ENCODE results near the gene SYT7.

The SYT7 gene

DNA sequence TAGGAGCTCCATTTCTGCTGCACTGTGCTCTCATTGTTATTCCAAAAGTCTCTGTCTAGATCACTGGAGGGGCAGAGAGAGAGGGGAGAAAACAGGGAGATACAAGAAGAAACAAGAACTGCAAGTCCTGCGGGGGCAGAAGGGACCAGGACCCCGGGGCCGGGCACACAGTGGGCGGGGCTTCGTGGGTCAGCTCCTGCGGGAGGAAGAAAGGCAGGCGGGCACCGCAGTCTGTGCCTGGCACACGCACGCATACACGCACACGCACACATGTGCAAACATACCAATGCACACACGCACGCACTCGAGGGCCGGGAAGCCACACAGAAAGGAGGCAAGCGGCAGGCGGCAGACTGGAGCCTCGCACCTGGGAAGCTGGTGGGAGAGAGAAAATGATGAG lies 33.6 kb downstream of the SYT7 start:
- H2AFZ ChIP-seq (ENCODE audit: low read depth, low read length) = no peak overlapping the region
- DNase-seq = no peak
- H3K27ac ChIP-seq (ENCODE audit: low read length) = no peak overlapping the region
- no peaks in the 10 kb centered on the region for H3K9me3 ChIP-seq (ENCODE audit: insufficient read depth, low read length, severe bottlenecking)
- TF ChIP-seq EZH2 (IDR thresholded peaks at IDR 0.05; ENCODE audit: borderline replicate concordance, low read depth, low read length, severe bottlenecking) = no peak
- TF ChIP-seq, protein P1, sequence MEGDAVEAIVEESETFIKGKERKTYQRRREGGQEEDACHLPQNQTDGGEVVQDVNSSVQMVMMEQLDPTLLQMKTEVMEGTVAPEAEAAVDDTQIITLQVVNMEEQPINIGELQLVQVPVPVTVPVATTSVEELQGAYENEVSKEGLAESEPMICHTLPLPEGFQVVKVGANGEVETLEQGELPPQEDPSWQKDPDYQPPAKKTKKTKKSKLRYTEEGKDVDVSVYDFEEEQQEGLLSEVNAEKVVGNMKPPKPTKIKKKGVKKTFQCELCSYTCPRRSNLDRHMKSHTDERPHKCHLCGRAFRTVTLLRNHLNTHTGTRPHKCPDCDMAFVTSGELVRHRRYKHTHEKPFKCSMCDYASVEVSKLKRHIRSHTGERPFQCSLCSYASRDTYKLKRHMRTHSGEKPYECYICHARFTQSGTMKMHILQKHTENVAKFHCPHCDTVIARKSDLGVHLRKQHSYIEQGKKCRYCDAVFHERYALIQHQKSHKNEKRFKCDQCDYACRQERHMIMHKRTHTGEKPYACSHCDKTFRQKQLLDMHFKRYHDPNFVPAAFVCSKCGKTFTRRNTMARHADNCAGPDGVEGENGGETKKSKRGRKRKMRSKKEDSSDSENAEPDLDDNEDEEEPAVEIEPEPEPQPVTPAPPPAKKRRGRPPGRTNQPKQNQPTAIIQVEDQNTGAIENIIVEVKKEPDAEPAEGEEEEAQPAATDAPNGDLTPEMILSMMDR (IDR thresholded peaks at IDR 0.05; ENCODE audit: borderline replicate concordance, extremely low read depth, low read length, poor library complexity, severe bottlenecking) = no peak
- peaks cover 21% of the 10 kb centered on the region for H4K20me1 ChIP-seq (ENCODE audit: insufficient read depth, low read length)
- H3K4me3 ChIP-seq (ENCODE audit: low read depth in 1 of 2, low read length in 2 of 2) = no peak overlapping the region
- H3K79me2 ChIP-seq (ENCODE audit: insufficient read depth, low read length) = no peaks in the 10 kb centered on the region
- H3K27me3 ChIP-seq (ENCODE audit: insufficient read depth, low read length, poor library complexity) = peaks cover 3% of the 10 kb centered on the region
- H3K36me3 ChIP-seq (ENCODE audit: insufficient read depth, low read length) = no peaks in the 10 kb centered on the region
- no peak overlapping the region for H3K4me2 ChIP-seq (ENCODE audit: insufficient read depth, low read length)
- no peak for ATAC-seq (ENCODE audit: insufficient read depth, low read depth)
- no peaks in the 10 kb centered on the region for H3K4me1 ChIP-seq (ENCODE audit: insufficient read depth, low read length)
- no peak overlapping the region for H3K9ac ChIP-seq (ENCODE audit: low read depth, low read length)

DNA sequence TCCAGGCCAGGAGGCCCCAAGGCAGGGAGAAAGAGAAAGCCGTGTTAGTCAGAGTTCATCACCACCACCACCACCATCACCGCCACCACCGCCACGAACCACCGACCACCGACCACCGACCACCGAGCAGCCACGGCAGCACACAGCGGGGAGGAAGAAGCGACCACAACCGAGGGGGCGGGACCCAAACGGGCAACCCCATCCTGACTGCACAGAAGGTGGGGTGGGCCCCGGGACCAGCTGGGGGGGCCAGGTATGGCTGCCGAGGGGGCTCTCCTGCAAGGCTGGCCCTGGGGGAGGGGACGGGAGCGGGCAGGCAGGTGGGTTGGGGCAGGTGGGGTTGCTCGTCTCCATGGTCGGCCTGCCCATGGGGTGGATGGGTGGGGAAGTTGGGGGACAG lies 34.2 kb downstream of the SYT7 start:
- Histone ChIP-seq H2AFZ (ENCODE audit: low read depth, low read length) (no peak overlapping the region), H3K27ac (ENCODE audit: low read length) (no peak overlapping the region), H3K4me2 (ENCODE audit: insufficient read depth, low read length) (no peak overlapping the region), H3K4me3 (ENCODE audit: low read depth in 1 of 2, low read length in 2 of 2) (no peak overlapping the region), H3K9ac (ENCODE audit: low read depth, low read length) (no peak overlapping the region), H3K27me3 (ENCODE audit: insufficient read depth, low read length, poor library complexity) (peaks cover 3% of the 10 kb centered on the region), H3K79me2 (ENCODE audit: insufficient read depth, low read length) (no peaks in the 10 kb centered on the region), H3K9me3 (ENCODE audit: insufficient read depth, low read length, severe bottlenecking) (no peaks in the 10 kb centered on the region), H4K20me1 (ENCODE audit: insufficient read depth, low read length) (peaks cover 15% of the 10 kb centered on the region), H3K4me1 (ENCODE audit: insufficient read depth, low read length) (no peaks in the 10 kb centered on the region), H3K36me3 (ENCODE audit: insufficient read depth, low read length) (no peaks in the 10 kb centered on the region)
- no peak for ATAC-seq (ENCODE audit: insufficient read depth, low read depth)
- TF ChIP-seq, protein P1 (IDR thresholded peaks at IDR 0.05; ENCODE audit: borderline replicate concordance, extremely low read depth, low read length, poor library complexity, severe bottlenecking) = no peak
- no peak for TF ChIP-seq EZH2 (IDR thresholded peaks at IDR 0.05; ENCODE audit: borderline replicate concordance, low read depth, low read length, severe bottlenecking)
- peak; percentile 37 for DNase-seq

DNA sequence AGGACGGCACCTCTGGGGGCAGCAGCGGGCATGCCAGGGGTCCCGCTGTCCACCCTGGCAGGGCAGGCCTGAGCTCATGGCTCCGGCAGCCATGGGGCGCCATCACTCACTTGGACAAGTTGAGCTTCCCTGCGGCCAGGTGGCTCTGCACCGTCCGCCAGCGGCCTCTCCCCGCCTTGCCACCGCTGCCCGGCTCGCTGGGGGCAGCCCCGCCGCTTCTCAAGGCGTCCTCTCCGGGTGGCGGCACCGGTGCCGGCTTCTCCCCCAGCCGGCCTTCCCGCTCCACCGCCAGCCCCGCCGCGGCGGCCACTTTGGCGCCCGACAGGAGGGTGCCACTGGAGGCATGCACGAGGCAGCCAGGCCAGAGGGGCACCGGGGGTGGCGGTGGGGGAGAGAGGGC lies 35.0 kb downstream of the SYT7 start:
- ATAC-seq (ENCODE audit: insufficient read depth, low read depth) = no peak
- H4K20me1 ChIP-seq (ENCODE audit: insufficient read depth, low read length) = peaks cover 13% of the 10 kb centered on the region
- no peak overlapping the region for H3K4me3 ChIP-seq (ENCODE audit: low read depth in 1 of 2, low read length in 2 of 2)
- peaks cover 3% of the 10 kb centered on the region for H3K27me3 ChIP-seq (ENCODE audit: insufficient read depth, low read length, poor library complexity)
- H3K9me3 ChIP-seq (ENCODE audit: insufficient read depth, low read length, severe bottlenecking) = no peaks in the 10 kb centered on the region
- no peak overlapping the region for H3K9ac ChIP-seq (ENCODE audit: low read depth, low read length)
- H3K4me1 ChIP-seq (ENCODE audit: insufficient read depth, low read length) = no peaks in the 10 kb centered on the region
- H3K79me2 ChIP-seq (ENCODE audit: insufficient read depth, low read length) = no peaks in the 10 kb centered on the region
- no peak overlapping the region for H3K4me2 ChIP-seq (ENCODE audit: insufficient read depth, low read length)
- no peak overlapping the region for H2AFZ ChIP-seq (ENCODE audit: low read depth, low read length)
- TF ChIP-seq, protein P1 (IDR thresholded peaks at IDR 0.05; ENCODE audit: borderline replicate concordance, extremely low read depth, low read length, poor library complexity, severe bottlenecking) = no peak
- TF ChIP-seq EZH2 (IDR thresholded peaks at IDR 0.05; ENCODE audit: borderline replicate concordance, low read depth, low read length, severe bottlenecking) = no peak
- H3K36me3 ChIP-seq (ENCODE audit: insufficient read depth, low read length) = no peaks in the 10 kb centered on the region
- H3K27ac ChIP-seq (ENCODE audit: low read length) = no peak overlapping the region
- DNase-seq = no peak

DNA sequence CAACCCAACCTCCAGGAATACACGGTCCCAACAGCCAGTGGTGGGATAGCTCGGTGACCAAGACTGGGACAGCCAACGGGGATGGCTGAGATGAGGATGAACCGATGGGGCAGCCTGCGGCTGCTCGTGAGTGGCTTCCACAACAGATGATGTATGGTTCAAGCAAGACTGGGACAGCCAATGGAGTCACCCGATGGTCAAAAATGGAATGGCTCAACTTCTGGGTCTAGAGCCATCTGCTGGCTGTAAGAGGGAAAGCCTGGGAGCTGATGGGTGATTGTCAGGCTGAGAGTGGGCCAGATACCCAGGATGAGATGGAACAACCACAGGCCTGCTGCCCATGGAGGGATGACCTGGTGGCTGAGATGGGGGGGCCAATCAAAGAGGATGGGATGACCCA lies 35.5 kb downstream of the SYT7 start:
- ATAC-seq (ENCODE audit: insufficient read depth, low read depth) (no peak), DNase-seq (no peak)

More for the DNA sequence above, 35.5 kb downstream of the SYT7 start:
- H3K4me2 ChIP-seq (ENCODE audit: insufficient read depth, low read length) = no peak overlapping the region
- no peaks in the 10 kb centered on the region for H3K36me3 ChIP-seq (ENCODE audit: insufficient read depth, low read length)
- peaks cover 3% of the 10 kb centered on the region for H3K27me3 ChIP-seq (ENCODE audit: insufficient read depth, low read length, poor library complexity)
- no peaks in the 10 kb centered on the region for H3K9me3 ChIP-seq (ENCODE audit: insufficient read depth, low read length, severe bottlenecking)
- no peak overlapping the region for H3K4me3 ChIP-seq (ENCODE audit: low read depth in 1 of 2, low read length in 2 of 2)
- no peak for TF ChIP-seq EZH2 (IDR thresholded peaks at IDR 0.05; ENCODE audit: borderline replicate concordance, low read depth, low read length, severe bottlenecking)
- TF ChIP-seq, protein P1 (IDR thresholded peaks at IDR 0.05; ENCODE audit: borderline replicate concordance, extremely low read depth, low read length, poor library complexity, severe bottlenecking) = peak; percentile 50
- peaks cover 13% of the 10 kb centered on the region for H4K20me1 ChIP-seq (ENCODE audit: insufficient read depth, low read length)
- no peak overlapping the region for H2AFZ ChIP-seq (ENCODE audit: low read depth, low read length)
- H3K27ac ChIP-seq (ENCODE audit: low read length) = no peak overlapping the region
- H3K9ac ChIP-seq (ENCODE audit: low read depth, low read length) = no peak overlapping the region
- no peaks in the 10 kb centered on the region for H3K79me2 ChIP-seq (ENCODE audit: insufficient read depth, low read length)
- no peaks in the 10 kb centered on the region for H3K4me1 ChIP-seq (ENCODE audit: insufficient read depth, low read length)

All from DND-41 (cell line).